H1 (cell line): Measurements from ENCODE around the gene CAMK2D. TPM values are rescaled to one million over a fixed set of nuclear protein-coding genes. Genes with fewer than 3 reads are reported as not detected.

Experiments used
- CTCF ChIA-PET: fragments of 300-600 bp; sonication (Branson Sonifier 250); formaldehyde crosslinking; loops from one replicate; lab custom pipeline; 2021; ENCODE audit not compliant: partially characterized antibody; lab: Charles Lee
- POLR2A ChIA-PET: fragments of 300-600 bp; sonication (Branson Sonifier 250); formaldehyde crosslinking; loops from one replicate; lab custom pipeline; 2021; ENCODE audit warnings: inconsistent platforms; ENCODE audit not compliant: partially characterized antibody; lab: Charles Lee
- DNase-seq, 2 experiments: peaks; one replicate each; pipeline versions ENCODE4 v3.0.0 to v3.0.0-alpha.2; 2010 to 2022; ENCODE audit warnings: low spot score in 2 of 2, low read depth in 1 of 2, mixed read lengths in 1 of 2
- FAIRE-seq: peaks from 2 replicates; lab custom pipeline; 2011; peaks lifted over from hg19 to GRCh38; lab: Jason Lieb, UNC
- H2AFZ ChIP-seq: 2 replicates; pipeline ENCODE4 v1.8.1; 2012; ENCODE audit warnings: low read length, inconsistent platforms
- H2AK5ac ChIP-seq: 2 replicates; pipeline ENCODE4 v1.6.1; 2013; ENCODE audit warnings: low read depth, low read length
- H2BK120ac ChIP-seq: replicated peaks from 2 replicates; pipeline ENCODE3; 2013; ENCODE audit warnings: low read depth, low read length, inconsistent platforms
- H2BK12ac ChIP-seq: 2 replicates; pipeline ENCODE4 v1.6.1; 2013; ENCODE audit warnings: low read depth, low read length
- H2BK15ac ChIP-seq: 2 replicates; pipeline ENCODE4 v1.6.1; 2013; ENCODE audit warnings: low read length
- H2BK20ac ChIP-seq: 2 replicates; pipeline ENCODE4 v1.6.1; 2013; ENCODE audit warnings: low read length
- H2BK5ac ChIP-seq: 2 replicates; pipeline ENCODE4 v1.6.1; 2013; ENCODE audit warnings: low read depth, low read length
- H3K14ac ChIP-seq: 2 replicates; pipeline ENCODE4 v1.6.1; 2013; ENCODE audit warnings: inconsistent platforms; ENCODE audit not compliant: insufficient read length
- H3K18ac ChIP-seq: 2 replicates; pipeline ENCODE4 v1.6.1; 2013; ENCODE audit warnings: low read length; ENCODE audit errors: extremely low read depth
- H3K23ac ChIP-seq: 2 replicates; pipeline ENCODE4 v1.6.1; 2013; ENCODE audit warnings: inconsistent platforms; ENCODE audit not compliant: insufficient read length
- H3K23me2 ChIP-seq: 2 replicates; pipeline ENCODE4 v1.6.1; 2013; ENCODE audit warnings: low read depth, low read length
- H3K27ac ChIP-seq: 2 replicates; pipeline ENCODE4 v1.6.1; 2011; ENCODE audit warnings: low read depth, low read length, inconsistent platforms
- H3K27me3 ChIP-seq, 4 experiments: replicated peaks in 1 of 4; 1 replicate in 1 of 4; 2 replicates in 3 of 4; pipeline versions ENCODE4 v1.6.1 to v1.8.1; 2011 to 2013; ENCODE audit warnings: low read length in 3 of 4, mild to moderate bottlenecking in 3 of 4, inconsistent platforms in 2 of 4, mixed read lengths in 2 of 4, moderate library complexity in 1 of 4; ENCODE audit not compliant: control insufficient read depth in 3 of 4, insufficient read depth in 3 of 4; ENCODE audit errors: extremely low read depth in 1 of 4
- H3K36me3 ChIP-seq, 4 experiments: 2 replicates each; pipeline versions ENCODE4 v1.6.1 to v1.8.1; 2011 to 2013; ENCODE audit warnings: mild to moderate bottlenecking in 4 of 4, low read length in 3 of 4, moderate library complexity in 2 of 4, control low read depth in 1 of 4, inconsistent platforms in 1 of 4; ENCODE audit not compliant: insufficient read depth in 4 of 4, control insufficient read depth in 2 of 4
- H3K4ac ChIP-seq: replicated peaks from 2 replicates; pipeline ENCODE3; 2013; ENCODE audit warnings: low read length, low read depth, mixed read lengths, inconsistent platforms; ENCODE audit not compliant: insufficient read length
- H3K4me1 ChIP-seq, 4 experiments: replicated peaks in 1 of 4; 1 replicate in 1 of 4; 2 replicates in 3 of 4; pipeline versions ENCODE4 v1.6.1 to v1.8.1; 2011 to 2013; ENCODE audit warnings: low read length in 3 of 4, inconsistent platforms in 2 of 4, mixed read lengths in 1 of 4; ENCODE audit not compliant: insufficient read depth in 4 of 4, control insufficient read depth in 3 of 4
- H3K4me2 ChIP-seq, 2 experiments: 2 replicates each; pipeline versions ENCODE4 v1.6.1 to v1.8.1; 2011 to 2013; ENCODE audit warnings: low read depth in 2 of 2, low read length in 2 of 2, control low read depth in 1 of 2, inconsistent platforms in 1 of 2, mild to moderate bottlenecking in 1 of 2; ENCODE audit not compliant: insufficient read depth in 1 of 2
- H3K4me3 ChIP-seq, 4 experiments: fragments of 200-600, 300-600 bp in 1 of 4; sonication (generic), shearing (Covaris generic), sonication (Bioruptor Twin) in 1 of 4; 2 replicates each; pipeline versions ENCODE4 v1.5.1 to v1.8.1; 2011 to 2016; ENCODE audit warnings: low read length in 4 of 4, low read depth in 3 of 4, control low read depth in 2 of 4, inconsistent platforms in 2 of 4, mild to moderate bottlenecking in 2 of 4, mixed read lengths in 1 of 4, moderate library complexity in 1 of 4; ENCODE audit not compliant: insufficient read depth in 2 of 4; ENCODE audit errors: extremely low read depth in 1 of 4
- H3K56ac ChIP-seq: replicated peaks from 2 replicates; pipeline ENCODE3; 2013; ENCODE audit warnings: low read depth, mild to moderate bottlenecking, mixed read lengths, low read length, inconsistent platforms; ENCODE audit not compliant: insufficient read length
- H3K79me1 ChIP-seq: 2 replicates; pipeline ENCODE4 v1.6.1; 2013; ENCODE audit warnings: low read depth, low read length, control low read depth
- H3K79me2 ChIP-seq, 2 experiments: 2 replicates each; pipeline versions ENCODE4 v1.6.1 to v1.8.1; 2012 to 2013; ENCODE audit warnings: low read length in 2 of 2, mild to moderate bottlenecking in 2 of 2, inconsistent platforms in 1 of 2; ENCODE audit not compliant: insufficient read depth in 2 of 2, control insufficient read depth in 1 of 2
- H3K9ac ChIP-seq, 4 experiments: replicated peaks in 1 of 4; 1 replicate in 1 of 4; 2 replicates in 3 of 4; pipeline versions ENCODE4 v1.6.1 to v1.8.1; 2011 to 2013; ENCODE audit warnings: low read depth in 3 of 4, low read length in 3 of 4, control low read depth in 2 of 4, mild to moderate bottlenecking in 2 of 4, moderate library complexity in 2 of 4, inconsistent platforms in 1 of 4; ENCODE audit errors: extremely low read depth in 1 of 4
- H3K9me3 ChIP-seq, 2 experiments: 2 replicates each; pipeline versions ENCODE4 v1.6.1 to v1.8.1; 2012 to 2013; ENCODE audit warnings: mild to moderate bottlenecking in 2 of 2, moderate library complexity in 2 of 2, control low read depth in 1 of 2, inconsistent platforms in 1 of 2, low read depth in 1 of 2, low read length in 1 of 2, mixed read lengths in 1 of 2; ENCODE audit not compliant: insufficient read depth in 2 of 2
- H4K20me1 ChIP-seq, 2 experiments: replicated peaks in 1 of 2; 2 replicates each; pipeline versions ENCODE3 to v1.8.1; 2011 to 2013; ENCODE audit warnings: inconsistent platforms in 2 of 2, low read length in 2 of 2, mild to moderate bottlenecking in 1 of 2; ENCODE audit not compliant: insufficient read depth in 2 of 2, control insufficient read depth in 1 of 2
- H4K5ac ChIP-seq: 2 replicates; pipeline ENCODE4 v1.6.1; 2013; ENCODE audit warnings: low read length, low read depth, mixed read lengths, inconsistent platforms; ENCODE audit not compliant: insufficient read length
- H4K8ac ChIP-seq: 2 replicates; pipeline ENCODE4 v1.8.0; 2013; ENCODE audit warnings: mild to moderate bottlenecking, moderate library complexity, low read length, inconsistent platforms; ENCODE audit not compliant: insufficient read depth; ENCODE audit errors: extremely low read depth
- H4K91ac ChIP-seq: replicated peaks from 2 replicates; pipeline ENCODE3; 2013; ENCODE audit warnings: low read length, mixed read lengths, inconsistent platforms; ENCODE audit not compliant: insufficient read length
- E2F6 ChIP-seq: IDR thresholded peaks from 2 replicates; pipeline ENCODE4 v1.6.1; 2012; ENCODE audit warnings: inconsistent platforms
- SIX5 ChIP-seq: IDR thresholded peaks from 2 replicates; pipeline ENCODE4 v1.6.1; 2011; ENCODE audit warnings: mild to moderate bottlenecking, low read depth, low read length
- ZNF274 ChIP-seq: IDR thresholded peaks from 2 replicates; pipeline ENCODE4 v1.7.0; 2012; ENCODE audit warnings: low read length, borderline replicate concordance; ENCODE audit errors: extremely low read depth
- whole genome bisulfite sequencing, 2 experiments: shearing (Covaris generic) in 1 of 2; methylation state at CpG; one replicate each; pipeline versions ENCODE4 v1.1.6 to v1.1.7; 2013 to 2015; ENCODE audit warnings: low lambda C conversion rate in 2 of 2, mixed read lengths in 2 of 2, inconsistent platforms in 1 of 2, low coverage in 1 of 2, missing lambda C conversion rate in 1 of 2; ENCODE audit not compliant: insufficient replicate concordance in 2 of 2, insufficient coverage in 1 of 2, insufficient read length in 1 of 2; ENCODE audit errors: extremely low coverage in 1 of 2, missing lambda C conversion rate in 1 of 2; 5-methylcytosine and 5-hydroxymethylcytosine counted together
- polyA plus RNA-seq, 7 experiments: library from polyadenylated mRNA; depleted of rRNA in 3 of 7; stranded (reverse) in 5 of 7; unstranded in 2 of 7; fragments of >200 nt in 5 of 7; fragments of 200-250 nt in 2 of 7; gene quantifications; 1 replicate in 5 of 7; 2 replicates in 1 of 7; 4 replicates in 1 of 7; pipeline versions ENCODE4 v1.2.1 to v1.2.3, GENCODE V29; 2011 to 2013; ENCODE audit warnings: missing spikeins in 2 of 7, mixed read lengths in 2 of 7
- total RNA-seq: library from RNA; stranded (reverse); fragmentation: NEBNext Ultra II Directional; extraction: Animal tissue kit (Norgen Biotek cat#: 25700); gene quantifications from 2 replicates; pipeline ENCODE4 v1.2.1, GENCODE V29; 2021

The CAMK2D gene
- total and polyA plus RNA-seq, 2 of the 8 experiments (the other 6 are each of a cell fraction or from before 2014, with no cell fraction given) = 3.2 to 7.0 TPM

- H3K4me2 ChIP-seq = no peak overlapping the region
- CTCF ChIA-PET = interaction anchor here (2.5 kb wide), 1 partner anchor 152 kb away, joined by 6 read pairs; no protein-coding TSS in a partner anchor
These were observed 61.8 kb downstream of the CAMK2D start for GRCh38 chr4:113699772-113700171.

More at GRCh38 chr4:113699772-113700171, 61.8 kb downstream of the CAMK2D start:
- 93% methylated on average over 2 of the region's 2 CpGs; no CpG with 5 or more reads in 1 of the 2 experiments for WGBS, 2 experiments
- Histone ChIP-seq H2BK120ac (no peak overlapping the region), H3K56ac (no peak overlapping the region), H2BK15ac (no peak overlapping the region), H3K23ac (no peak overlapping the region), H2AFZ (no peak overlapping the region), H4K91ac (no peak overlapping the region), H4K20me1 (no peaks in the 10 kb centered on the region), H3K4ac (no peak overlapping the region), H3K18ac (no peak overlapping the region), H3K14ac (no peak overlapping the region), H2BK5ac (no peak overlapping the region), H3K4me1 (no peaks in the 10 kb centered on the region), H4K8ac (no peak overlapping the region), H3K27ac (no peak overlapping the region), H3K4me3 (no peak overlapping the region), H3K79me1 (no peaks in the 10 kb centered on the region), H2BK12ac (no peak overlapping the region), H3K27me3 (no peaks in the 10 kb centered on the region; a peak in 1 of 7 replicates), H3K23me2 (peaks cover 2% of the 10 kb centered on the region; the same call in 1 of the 2 replicates), H2AK5ac (no peak overlapping the region), H3K79me2 (no peaks in the 10 kb centered on the region), H3K9me3 (no peaks in the 10 kb centered on the region), H3K9ac (no peak overlapping the region), H2BK20ac (no peak overlapping the region), H3K36me3 (no peaks in the 10 kb centered on the region), H4K5ac (no peak overlapping the region)
- no peak for FAIRE-seq
- TF ChIP-seq ZNF274 (no peak), SIX5 (no peak), E2F6 (no peak)
- POLR2A ChIA-PET = no interaction called here
- no peak for DNase-seq
